HUES6 (cell line): ENCODE measurements around the gene ATXN2L.
"Not testable (repeated sequence)": the region's sequence is repeated elsewhere in the genome, so short reads cannot be mapped to it uniquely, and the experiment has no call there.

Experiments used
- H3K27ac ChIP-seq: 2 replicates; pipeline ENCODE4 v1.7.0; 2013; ENCODE audit warnings: low read depth, mild to moderate bottlenecking, low read length, inconsistent platforms
- H3K27me3 ChIP-seq: 2 replicates; pipeline ENCODE4 v1.6.1; 2013; ENCODE audit warnings: low read length; ENCODE audit not compliant: control insufficient read depth, insufficient read depth
- H3K36me3 ChIP-seq: 2 replicates; pipeline ENCODE4 v1.6.1; 2013; ENCODE audit warnings: low read length; ENCODE audit not compliant: control insufficient read depth, insufficient read depth
- H3K4me1 ChIP-seq: 2 replicates; pipeline ENCODE4 v1.6.1; 2013; ENCODE audit warnings: low read length; ENCODE audit not compliant: control insufficient read depth, insufficient read depth
- H3K4me3 ChIP-seq: 2 replicates; pipeline ENCODE4 v1.5.1; 2013; ENCODE audit warnings: low read depth, low read length
- H3K9ac ChIP-seq: one replicate; pipeline ENCODE4 v1.6.1; 2013; ENCODE audit warnings: mild to moderate bottlenecking, low read length
- H3K9me3 ChIP-seq: 2 replicates; pipeline ENCODE4 v1.6.1; 2013; ENCODE audit warnings: low read depth, low read length; ENCODE audit not compliant: control insufficient read depth, insufficient read depth

ATXN2L gene

DNA sequence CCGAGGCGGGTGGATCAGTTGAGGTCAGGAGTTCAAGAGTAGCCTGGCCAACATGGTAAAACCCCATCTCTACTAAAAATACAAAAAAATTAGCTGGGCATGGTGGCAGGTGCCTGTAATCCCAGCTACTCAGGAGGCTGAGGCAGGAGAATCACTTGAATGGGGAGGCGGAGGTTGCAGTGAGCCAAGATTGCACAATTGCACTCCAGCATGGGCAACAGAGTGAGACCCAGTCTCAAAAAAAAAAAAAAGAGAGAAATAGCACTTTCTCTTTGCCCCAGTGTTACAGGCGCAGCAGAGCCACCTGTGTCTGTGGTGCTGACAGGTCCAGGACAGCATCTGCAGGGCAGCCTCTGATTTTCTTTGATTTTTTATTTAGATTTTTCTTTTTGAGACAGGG lies 58.8 kb downstream of the ATXN2L start:
- H3K9ac ChIP-seq, H3K9me3 ChIP-seq, H3K4me3 ChIP-seq, H3K36me3 ChIP-seq, H3K27ac ChIP-seq: not testable (repeated sequence)
- Histone ChIP-seq H3K4me1 (peaks cover 45% of the 10 kb centered on the region), H3K27me3 (peaks cover 10% of the 10 kb centered on the region)

DNA sequence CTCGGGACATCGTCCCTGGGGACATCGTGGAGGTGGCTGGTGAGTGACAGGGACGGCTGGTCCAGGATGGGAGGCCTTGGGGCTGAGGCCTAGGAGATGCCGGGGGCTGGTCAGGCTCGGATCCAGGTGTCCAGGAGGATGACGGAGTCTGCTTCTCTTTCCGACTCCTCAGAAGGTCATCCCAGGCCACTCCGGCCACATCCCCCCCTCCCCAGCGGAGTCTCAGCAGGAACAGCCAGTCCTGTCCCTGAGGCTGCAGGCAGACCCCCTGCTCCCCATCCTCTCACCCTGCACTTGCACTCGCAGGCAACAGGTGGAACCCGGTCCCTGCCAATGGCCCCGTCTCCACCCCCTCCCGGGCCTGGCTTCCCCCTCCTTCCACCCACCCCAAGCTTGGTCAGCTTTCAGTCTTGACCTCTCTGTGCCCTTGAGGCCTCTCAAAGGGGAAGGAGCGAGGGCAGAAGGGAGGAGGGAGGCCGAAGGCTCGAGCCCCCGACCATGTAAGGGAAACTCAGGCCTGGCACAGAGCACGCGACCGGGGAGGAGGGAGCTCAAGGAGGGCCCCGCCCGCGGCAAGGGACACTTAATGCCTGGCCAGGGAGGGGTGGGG lies 59.9 kb downstream of the ATXN2L start:
- peaks cover 36% of the 10 kb centered on the region for H3K4me1 ChIP-seq
- no peaks in the 10 kb centered on the region for H3K9me3 ChIP-seq
- peaks cover 10% of the 10 kb centered on the region for H3K27me3 ChIP-seq
- H3K4me3 ChIP-seq: no peak overlapping the region
- H3K36me3 ChIP-seq: no peaks in the 10 kb centered on the region
- no peak overlapping the region for H3K9ac ChIP-seq
- no peak overlapping the region for H3K27ac ChIP-seq

DNA sequence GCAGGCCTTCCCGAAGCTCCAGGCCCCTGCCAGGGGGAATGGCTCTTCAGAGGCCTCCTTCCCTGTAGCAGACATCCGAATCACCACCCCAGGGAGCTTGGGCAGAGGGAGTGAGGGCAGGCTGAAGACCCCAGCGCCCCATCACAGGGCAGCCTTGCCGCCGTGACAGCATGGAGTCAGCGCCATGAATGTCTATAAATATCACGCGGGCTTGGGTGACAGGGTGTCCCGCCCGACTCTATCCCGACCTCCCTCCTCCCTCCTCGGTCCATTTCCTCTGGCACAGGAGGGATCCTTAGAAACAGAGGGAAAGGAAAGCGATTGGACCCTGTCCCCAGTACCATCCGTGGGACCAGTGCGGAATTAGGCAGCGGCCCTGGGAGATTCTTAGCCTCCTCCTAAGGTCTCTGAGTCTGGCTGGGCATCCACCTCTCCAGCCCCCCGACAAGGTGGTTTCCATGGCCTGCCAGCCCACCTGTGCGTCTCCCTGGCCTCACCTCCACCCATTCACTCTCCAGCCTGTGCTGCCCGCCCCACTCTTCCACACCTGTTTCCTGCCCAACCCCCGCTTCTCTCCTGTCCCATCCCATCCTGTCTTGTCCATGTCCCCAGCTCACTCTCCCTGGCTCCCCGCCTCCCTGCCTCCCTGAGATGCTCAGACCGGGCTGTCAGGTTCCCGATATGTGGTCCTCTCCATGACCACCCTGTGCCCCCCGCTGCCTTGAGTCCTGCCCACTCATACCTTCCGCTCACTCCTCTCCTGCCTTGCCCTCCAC lies 60.6 kb downstream of the ATXN2L start:
- H3K9me3 ChIP-seq: no peaks in the 10 kb centered on the region
- no peak overlapping the region for H3K27ac ChIP-seq
- H3K4me1 ChIP-seq: peaks cover 30% of the 10 kb centered on the region
- H3K27me3 ChIP-seq: peaks cover 10% of the 10 kb centered on the region
- H3K4me3 ChIP-seq: no peak overlapping the region
- H3K36me3 ChIP-seq: no peaks in the 10 kb centered on the region
- peak overlapping the region; percentile 13 for H3K9ac ChIP-seq

DNA sequence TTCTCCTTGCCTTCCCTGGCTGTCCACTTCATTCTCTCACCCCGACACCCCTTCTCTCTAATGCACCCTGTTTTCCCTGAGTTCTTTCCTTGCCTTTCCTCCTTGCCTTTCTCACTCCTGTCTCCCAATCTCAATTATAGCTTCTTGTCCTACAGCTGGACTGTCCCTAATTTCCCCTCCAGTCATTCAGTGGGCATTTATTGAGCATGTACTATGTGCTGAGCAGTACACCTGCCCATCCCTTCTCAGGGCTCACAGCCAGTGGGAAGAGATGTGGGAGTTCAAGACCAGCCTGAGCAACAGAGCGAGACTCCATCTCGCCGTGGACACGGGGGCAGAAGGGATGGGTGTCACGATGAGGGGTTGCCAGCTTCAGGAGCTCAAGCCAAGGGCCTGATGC lies 61.2 kb downstream of the ATXN2L start:
- no peaks in the 10 kb centered on the region for H3K9me3 ChIP-seq
- H3K27ac ChIP-seq: no peak overlapping the region
- peaks cover 26% of the 10 kb centered on the region for H3K4me1 ChIP-seq
- no peaks in the 10 kb centered on the region for H3K36me3 ChIP-seq
- H3K27me3 ChIP-seq: peaks cover 10% of the 10 kb centered on the region
- H3K9ac ChIP-seq: no peak overlapping the region
- no peak overlapping the region for H3K4me3 ChIP-seq
